ENCODE measurements around the gene CKMT2.
"Not testable (repeated sequence)": the region's sequence is repeated elsewhere in the genome, so short reads cannot be mapped to it uniquely, and the experiment has no call there.

Gene CKMT2

GRCh38 chr5:81253875-81254274 lies 20.8 kb downstream of the CKMT2 start:
- DNase-seq: no peak

GRCh38 chr5:81254886-81255559 lies 21.9 kb downstream of the CKMT2 start:
- DNase-seq: no peak

GRCh38 chr5:81256766-81257165 lies 23.6 kb downstream of the CKMT2 start:
- DNase-seq: no peak

- not testable (repeated sequence) for DNase-seq
These were observed 29.7 kb downstream of the CKMT2 start for GRCh38 chr5:81262796-81263195.

GRCh38 chr5:81265101-81265500 lies 32.0 kb downstream of the CKMT2 start:
- DNase-seq: no peak

GRCh38 chr5:81268521-81269196 lies 35.5 kb downstream of the CKMT2 start:
- peak; percentile 75 for DNase-seq

GRCh38 chr5:81269751-81270393 lies 36.8 kb downstream of the CKMT2 start:
- no peak for DNase-seq

DNA sequence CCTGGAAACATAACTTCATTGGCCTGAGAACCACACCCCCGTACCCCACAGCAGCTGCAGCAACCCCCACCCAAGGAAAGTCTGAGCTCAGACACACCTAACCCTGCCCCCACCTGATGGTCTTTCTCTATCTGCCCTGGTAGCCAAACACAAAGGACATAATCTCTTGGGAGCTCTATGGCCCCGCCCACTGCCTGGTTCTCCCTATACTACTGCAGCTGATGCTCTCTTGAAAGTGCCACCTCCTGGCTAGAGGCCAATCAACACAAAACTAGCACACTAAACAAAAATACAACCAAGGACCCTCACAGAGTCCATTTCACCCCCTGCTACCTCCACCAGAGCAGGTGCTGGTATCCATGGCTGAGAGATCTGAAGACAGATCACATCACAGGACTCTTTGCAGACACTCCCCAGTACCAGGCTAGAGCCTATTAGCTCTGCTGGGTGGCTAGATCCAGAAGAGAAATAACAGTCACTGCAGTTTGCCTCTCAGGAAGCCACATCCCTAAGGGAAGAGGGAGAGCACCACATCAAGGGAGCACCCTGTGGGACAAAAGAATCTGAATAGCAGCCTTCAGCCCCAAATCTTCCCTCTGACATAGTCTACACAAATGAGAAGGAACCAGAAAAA lies 37.4 kb downstream of the CKMT2 start:
- DNase-seq: not testable (repeated sequence)

GRCh38 chr5:81283976-81284375 lies 50.9 kb downstream of the CKMT2 start:
- DNase-seq: no peak

GRCh38 chr5:81286059-81286617 lies 53.0 kb downstream of the CKMT2 start:
- DNase-seq: peak; percentile 49

- DNase-seq: no peak
These were observed 54.9 kb downstream of the CKMT2 start for GRCh38 chr5:81288021-81288433.

DNA sequence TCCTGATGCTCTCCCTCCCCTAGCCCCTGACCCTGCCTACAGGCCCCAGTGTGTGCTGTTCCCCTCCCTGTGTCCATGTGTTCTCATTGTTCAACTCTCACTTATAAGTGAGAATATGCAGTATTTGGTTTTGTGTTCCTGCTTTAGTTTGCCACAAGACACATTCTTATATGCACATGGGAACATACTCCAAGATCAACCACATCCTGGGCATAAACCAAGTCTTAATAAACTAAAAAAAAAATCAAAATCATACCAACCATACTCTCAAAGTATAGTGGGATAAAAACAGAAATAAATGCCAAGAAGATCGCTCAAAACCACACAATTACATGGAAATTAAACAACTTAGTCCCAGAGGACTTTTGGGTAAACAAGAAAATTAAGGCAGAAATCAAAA lies 57.0 kb downstream of the CKMT2 start:
- no peak for DNase-seq

DNA sequence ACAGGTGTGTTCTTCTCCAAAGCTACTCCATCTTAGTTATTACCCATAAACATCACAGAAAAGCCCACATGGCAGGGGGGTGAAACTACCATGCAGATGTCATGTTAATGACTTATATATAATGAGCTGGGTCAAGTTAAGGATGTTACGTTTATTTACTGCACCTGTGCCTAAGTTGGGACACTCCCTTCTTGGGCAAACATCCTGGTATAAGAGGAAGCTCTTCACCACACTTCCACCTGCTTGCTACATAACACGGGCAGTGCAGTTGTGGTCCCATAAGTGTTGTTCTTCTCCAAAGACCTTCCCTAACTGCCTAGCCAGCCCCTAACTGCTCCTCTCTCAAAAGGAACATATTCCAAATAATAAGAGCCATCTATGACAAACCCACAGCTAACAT lies 59.0 kb downstream of the CKMT2 start:
- no peak for DNase-seq

DNA sequence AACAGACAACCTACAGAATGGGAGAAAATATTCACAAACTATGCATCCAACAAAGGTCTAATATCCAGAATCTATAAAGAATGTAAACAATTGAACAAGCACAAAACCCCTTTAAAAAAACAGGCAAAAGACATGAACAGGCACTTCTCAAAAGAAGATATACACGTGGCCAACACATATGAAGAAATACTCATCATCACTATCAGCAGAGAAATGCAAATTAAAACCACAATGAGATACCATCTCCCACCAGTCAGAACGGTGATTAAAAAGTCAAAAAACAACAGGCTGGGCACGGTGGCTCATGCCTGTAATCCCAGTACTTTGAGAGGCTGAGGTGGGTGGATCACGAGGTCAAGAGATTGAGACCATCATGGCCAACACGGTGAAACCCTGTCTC lies 60.9 kb downstream of the CKMT2 start:
- DNase-seq: not testable (repeated sequence)

DNA sequence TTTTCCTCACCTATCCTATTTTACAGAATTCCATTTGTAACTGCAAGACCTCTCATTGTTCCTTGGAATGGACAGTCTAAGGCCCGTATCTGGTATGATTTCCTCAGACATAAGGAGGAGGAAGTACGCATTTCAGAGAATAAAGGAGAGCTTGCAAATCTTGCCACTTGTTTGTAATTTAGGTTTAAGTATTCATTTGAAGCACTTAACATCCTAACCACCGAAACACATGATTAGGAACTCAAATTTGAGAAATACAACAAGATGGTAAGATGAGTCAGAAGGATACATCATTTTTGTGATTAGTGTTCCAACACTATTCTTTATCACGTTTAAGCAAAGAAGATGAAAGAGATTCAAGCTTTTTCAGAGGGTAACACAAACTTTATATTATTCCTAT lies 64.4 kb downstream of the CKMT2 start:
- no peak for DNase-seq

DNA sequence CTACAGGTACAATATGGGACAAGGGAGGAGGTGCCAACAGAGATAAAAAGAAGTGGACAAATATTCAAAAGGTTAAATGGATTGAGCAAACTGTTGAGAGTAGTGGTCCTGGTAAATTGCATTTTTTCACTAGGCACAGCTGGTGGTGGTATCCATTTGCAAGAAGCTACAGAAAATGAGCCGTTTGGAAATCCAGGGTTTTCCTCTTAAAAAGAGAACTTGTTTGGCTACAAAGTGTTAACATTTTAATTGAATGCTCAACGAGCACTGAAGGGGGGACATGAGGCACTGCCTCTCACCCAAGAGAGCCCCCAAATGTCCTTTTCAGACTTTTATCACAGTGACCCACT lies 67.8 kb downstream of the CKMT2 start:
- no peak for DNase-seq

DNA sequence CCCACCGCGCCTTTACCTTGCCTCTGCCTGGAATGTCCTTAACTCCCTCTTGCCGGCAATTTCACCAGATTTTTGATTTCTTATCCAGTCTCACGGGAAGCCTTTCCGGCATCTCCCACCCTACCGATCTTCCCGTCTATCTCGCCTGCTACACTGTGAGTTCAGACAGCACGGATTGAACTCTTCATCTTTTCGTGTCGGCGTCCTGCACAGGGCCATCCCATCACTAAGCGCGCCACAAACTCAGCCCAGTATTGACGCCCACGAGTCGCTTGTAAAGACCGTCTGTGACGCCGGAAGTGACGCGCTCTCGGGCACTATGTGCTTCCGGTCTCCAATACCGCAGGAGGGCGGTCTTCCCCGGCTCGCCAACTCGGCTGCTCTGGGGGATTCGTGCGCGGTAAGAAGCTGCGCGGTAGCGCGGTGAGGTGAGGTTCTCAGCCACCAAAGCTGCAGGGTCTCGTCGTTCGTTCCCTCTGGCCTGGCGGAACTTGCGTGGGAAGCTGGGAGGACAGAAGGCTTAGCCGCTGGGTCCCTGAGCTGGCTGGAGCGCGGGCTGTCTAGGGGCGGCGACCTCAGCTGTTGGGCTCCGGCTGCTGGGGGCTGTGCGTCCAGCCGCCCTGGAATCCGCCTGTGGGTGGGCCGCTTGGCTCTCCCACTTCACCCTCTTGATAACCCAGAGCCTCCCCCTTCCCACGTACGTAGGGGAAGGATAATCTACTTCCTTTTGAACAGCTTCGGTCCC lies 68.3 kb downstream of the CKMT2 start, which contains the start of gene ZCCHC9:
TSS of gene ZCCHC9 (plus strand) at position 317 of the 745 bp plus-strand sequence. CDS start 3,171 bp downstream, outside the sequence.
- DNase-seq: peak; percentile 87

DNA sequence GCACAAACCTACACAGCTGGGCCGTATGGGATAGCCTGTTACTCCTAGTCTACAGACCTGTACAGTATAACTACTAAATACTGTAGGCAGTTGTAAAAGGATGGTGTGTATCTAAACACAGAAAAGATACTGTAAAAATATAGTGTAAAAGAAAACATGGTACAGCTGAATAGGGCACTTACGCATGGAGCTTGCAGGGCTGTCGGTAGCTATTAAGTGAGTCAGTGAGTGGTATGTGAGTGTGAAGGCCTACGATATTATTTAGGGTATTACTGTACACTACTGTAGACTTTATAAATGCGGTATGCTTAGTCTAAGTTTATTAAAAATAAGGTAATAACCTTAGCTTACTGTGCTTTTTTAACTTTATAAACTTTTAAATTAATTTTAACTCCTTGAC lies 69.5 kb downstream of the CKMT2 start:
- DNase-seq: no peak

- no peak for DNase-seq
These were observed 70.4 kb downstream of the CKMT2 start for GRCh38 chr5:81303563-81303962.

DNA sequence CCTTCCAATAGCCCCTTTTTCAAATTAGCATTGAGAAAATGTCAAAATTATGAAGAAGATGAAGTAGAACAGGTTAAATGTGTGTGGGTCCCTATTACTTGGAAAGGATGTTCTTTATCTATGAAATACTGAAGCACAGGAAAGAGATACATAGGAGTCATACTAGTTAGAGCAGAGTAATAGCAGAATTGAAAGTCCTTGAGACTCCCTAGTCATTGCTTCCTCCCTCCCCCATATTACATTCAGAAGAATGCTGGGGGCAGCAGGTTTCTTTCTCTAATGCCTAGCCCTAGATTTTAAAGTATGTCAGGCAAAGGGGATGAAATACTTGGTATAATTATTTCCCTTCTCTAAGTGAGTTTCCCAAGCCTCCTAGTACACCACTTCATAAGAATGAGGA lies 72.7 kb downstream of the CKMT2 start:
- no peak for DNase-seq

GRCh38 chr5:81308836-81309235 lies 75.7 kb downstream of the CKMT2 start:
- no peak for DNase-seq

DNA sequence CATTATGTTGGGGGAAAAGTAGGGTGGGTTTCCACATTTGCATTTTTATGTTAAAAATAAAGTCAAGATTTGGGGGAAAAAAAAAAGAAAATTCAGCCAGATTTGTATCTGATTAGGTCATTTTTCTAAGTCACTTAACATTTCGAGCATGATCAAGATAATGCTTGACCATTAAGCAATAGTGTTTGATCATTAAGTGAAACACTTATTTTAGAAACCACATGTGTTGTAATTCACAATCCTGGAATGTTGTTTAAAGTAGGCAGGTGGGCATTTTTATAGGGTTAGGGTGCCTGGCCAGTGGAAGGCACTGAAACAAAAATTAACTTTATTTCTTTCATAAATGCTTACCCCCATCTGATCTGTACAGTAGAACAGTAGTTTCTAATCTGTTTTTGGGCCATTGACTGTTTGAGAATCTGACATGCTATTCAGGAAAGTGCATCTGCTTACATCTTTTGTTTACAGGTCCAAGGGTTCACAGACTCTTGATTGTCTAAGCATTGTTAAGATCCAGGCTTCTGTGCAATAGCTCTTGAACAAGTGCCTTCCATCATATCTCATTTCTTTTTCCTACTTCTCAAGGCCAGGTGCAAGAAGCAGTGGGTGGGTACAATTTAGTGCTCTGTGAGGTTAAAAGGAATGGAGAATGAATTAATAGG lies 77.4 kb downstream of the CKMT2 start:
- no peak for DNase-seq

All from kidney glomerular epithelial cell (primary cell).